ENCODE data around the gene CD200R1.

Gene CD200R1

DNA sequence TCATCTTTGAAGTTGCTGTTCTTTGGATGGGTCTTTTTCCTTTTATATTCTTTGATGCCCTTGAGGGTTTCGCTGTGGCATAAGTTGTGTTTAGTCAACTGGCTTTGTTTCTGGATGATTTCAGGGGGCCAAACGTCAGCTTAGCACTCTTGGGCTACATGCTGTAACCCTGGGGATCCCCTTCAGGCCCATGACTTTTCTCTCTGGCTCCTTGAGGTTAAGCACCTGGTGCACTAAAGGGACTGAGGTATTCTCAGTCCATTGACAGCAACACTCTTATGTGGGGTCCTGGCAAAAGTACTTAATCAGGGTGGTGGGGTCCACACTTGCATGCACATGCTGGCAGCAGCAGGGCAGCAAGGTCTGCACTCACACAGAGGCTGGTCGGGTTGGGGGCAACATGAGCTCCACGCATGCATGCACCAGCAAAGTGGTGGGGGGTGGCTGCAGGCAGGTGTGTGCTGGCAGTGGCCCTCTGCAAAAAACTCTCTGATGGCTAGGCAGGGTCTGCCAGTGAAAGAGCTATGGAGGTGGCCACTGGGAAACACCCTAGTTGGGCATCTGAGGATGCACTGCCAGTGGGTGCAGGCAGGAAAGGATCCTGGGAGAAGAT, 90.1 kb downstream of the CD200R1 start:
- DNase-seq = no peak

DNA sequence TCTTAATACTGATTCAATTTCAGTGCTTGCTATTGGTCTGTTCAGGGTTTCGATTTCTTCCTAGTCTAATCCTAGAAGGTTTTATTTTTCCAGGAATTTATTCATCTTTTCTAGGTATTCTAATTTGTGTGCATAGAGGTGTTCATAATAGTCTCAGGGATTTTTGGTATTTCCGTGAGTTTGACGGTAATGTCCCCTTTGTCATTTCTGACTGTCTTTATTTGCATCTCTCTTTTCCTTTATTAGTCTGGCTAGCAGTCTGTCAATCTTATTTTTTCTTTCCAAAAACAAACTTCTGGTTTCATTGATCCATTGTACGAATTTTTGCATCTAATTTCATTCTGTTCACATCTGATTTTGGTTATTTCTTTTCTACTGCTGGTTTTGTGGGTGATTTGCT, 93.0 kb downstream of the CD200R1 start:
- DNase-seq = no peak

DNA sequence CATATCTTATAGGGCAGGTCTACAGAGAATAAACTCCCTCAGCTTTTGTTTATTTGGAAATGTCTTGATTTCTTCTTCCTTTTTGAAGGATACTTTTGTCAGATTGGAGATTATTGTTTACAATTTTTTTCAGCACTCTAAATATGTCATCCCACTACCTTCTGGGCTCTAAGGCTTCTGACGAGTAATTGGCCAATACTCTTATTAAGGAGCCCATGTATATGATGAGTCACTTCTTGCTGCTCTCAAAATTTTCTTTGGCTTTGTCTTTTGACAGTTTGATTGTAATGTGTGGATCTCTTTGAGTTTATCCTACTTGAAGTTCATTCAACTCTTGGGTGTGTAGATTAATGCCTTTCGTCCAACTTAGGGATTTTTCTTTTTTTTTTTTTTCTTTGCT, 99.3 kb downstream of the CD200R1 start:
- DNase-seq = no peak

DNA sequence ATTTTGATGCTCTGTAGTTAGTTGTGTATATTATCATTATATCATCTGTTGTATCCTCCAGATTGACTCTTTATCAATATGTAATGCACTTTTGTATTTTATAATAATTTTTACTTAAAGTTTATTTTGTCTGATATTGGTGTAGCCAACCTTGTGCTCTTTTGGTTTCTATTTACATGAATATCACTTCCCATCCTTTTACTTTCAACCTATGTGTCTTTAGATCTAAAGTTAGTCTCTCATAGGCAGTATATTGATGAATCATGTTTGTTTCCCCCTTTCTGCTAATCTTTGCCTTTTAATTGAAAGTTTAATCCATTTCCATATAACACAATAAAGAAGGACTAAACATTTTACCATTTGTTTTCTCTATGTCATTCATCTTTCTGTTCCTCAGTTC, 100.2 kb downstream of the CD200R1 start:
- no peak for DNase-seq

DNA sequence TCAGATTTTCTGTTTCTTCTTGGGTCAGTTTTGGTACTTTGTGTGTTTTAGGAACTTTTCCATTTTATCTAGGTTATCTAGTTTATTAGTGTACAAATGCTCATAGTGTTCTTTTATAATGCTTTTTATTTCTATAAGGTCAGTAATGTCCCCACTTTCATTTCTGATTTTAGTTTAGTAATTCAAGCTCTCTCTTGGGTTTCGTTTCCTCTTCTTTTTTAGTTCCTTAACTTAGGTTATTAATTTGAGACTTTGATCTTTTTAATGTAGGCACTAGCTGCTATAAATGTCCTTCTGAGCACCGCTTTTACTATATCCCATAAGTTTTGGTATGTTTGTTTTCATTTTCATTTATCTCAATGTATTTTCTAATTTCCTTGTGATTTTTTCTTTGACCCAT, 101.3 kb downstream of the CD200R1 start:
- no peak for DNase-seq

DNA sequence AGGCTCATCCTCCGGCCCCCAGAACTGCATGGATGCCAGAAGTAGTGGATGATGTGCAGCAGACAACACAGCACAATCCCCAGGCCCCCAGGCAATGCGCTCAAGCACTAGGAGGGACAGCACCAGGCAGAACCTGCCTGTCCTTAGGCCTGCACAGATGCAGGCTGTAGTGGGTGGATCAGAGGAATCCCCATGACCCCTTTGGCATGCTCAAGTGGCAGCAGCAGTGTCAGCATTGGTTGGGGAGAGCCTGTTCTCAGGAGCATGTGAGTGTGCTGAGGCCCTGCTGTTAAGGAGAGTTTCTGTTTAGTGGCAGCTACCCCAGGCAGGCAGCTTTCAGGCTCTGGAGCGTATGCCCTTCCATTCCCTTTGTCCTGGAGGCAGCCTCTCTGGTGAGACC, 103.2 kb downstream of the CD200R1 start:
- DNase-seq = no peak
